WTC11 (cell line): Measurements from ENCODE around the gene UBXN11. TPM values are rescaled to one million over a fixed set of nuclear protein-coding genes. Genes with fewer than 3 reads are reported as not detected.

Experiments
- ATAC-seq: fragments of 200-7000 bp; cut with Tn5 transposase; 2 replicates; pipeline ENCODE4 v1.10.0; 2021; ENCODE audit warnings: mild to moderate bottlenecking, moderate library complexity
- CTCF ChIA-PET: fragments of 300-600 bp; sonication (Branson Sonifier 250); formaldehyde crosslinking; loops from one replicate; lab custom pipeline; 2021; ENCODE audit warnings: antibody characterized with exemption; lab: Charles Lee
- POLR2A ChIA-PET: fragments of 350-600 bp; sonication (Branson Sonifier 250); formaldehyde crosslinking; loops from one replicate; lab custom pipeline; 2021; ENCODE audit warnings: antibody characterized with exemption; lab: Charles Lee
- DNase-seq: peaks from one replicate; pipeline ENCODE4 v3.0.0; 2021; ENCODE audit warnings: low spot score
- H3K27ac Mint-ChIP-seq: 2 replicates; pipeline ENCODE4 v1.8.0; 2021; ENCODE audit warnings: mixed read lengths
- H3K27me3 Mint-ChIP-seq: 2 replicates; pipeline ENCODE4 v1.8.0; 2021; ENCODE audit warnings: low read depth, mild to moderate bottlenecking, moderate library complexity, mixed read lengths
- H3K36me3 Mint-ChIP-seq: 2 replicates; pipeline ENCODE4 v1.8.0; 2021; ENCODE audit warnings: mixed read lengths
- H3K4me1 Mint-ChIP-seq: 2 replicates; pipeline ENCODE4 v1.8.0; 2022; ENCODE audit warnings: mixed read lengths
- H3K4me3 Mint-ChIP-seq: 2 replicates; pipeline ENCODE4 v1.8.0; 2021; ENCODE audit warnings: mild to moderate bottlenecking, moderate library complexity, mixed read lengths
- H3K9me3 Mint-ChIP-seq: 2 replicates; pipeline ENCODE4 v1.8.0; 2021; ENCODE audit warnings: mixed read lengths
- EMX1 ChIP-seq: fragments of 250-450 bp; sonication (Bioruptor Pico); IDR thresholded peaks from 2 replicates; pipeline ENCODE4 v1.8.0; 2021; ENCODE audit warnings: mild to moderate bottlenecking
- ETV6 ChIP-seq: sonication (generic); formaldehyde crosslinking; IDR thresholded peaks from 2 replicates; pipeline ENCODE4 v1.8.1; 2022; ENCODE audit warnings: mild to moderate bottlenecking, missing genetic modification reagents
- GABPB1 ChIP-seq: sonication (generic); formaldehyde crosslinking; IDR thresholded peaks from 2 replicates; pipeline ENCODE4 v1.8.1; 2023; ENCODE audit warnings: mild to moderate bottlenecking, missing genetic modification reagents
- HMGA2 ChIP-seq: fragments of 250-450 bp; sonication (Bioruptor Pico); IDR thresholded peaks from 2 replicates; pipeline ENCODE4 v1.4.0; 2021; ENCODE audit warnings: mild to moderate bottlenecking, moderate library complexity
- JUN ChIP-seq: sonication (generic); formaldehyde crosslinking; IDR thresholded peaks from 2 replicates; pipeline ENCODE4 v1.8.0; 2023; ENCODE audit warnings: mild to moderate bottlenecking, missing genetic modification reagents
- NFYB ChIP-seq: sonication (generic); formaldehyde crosslinking; conservative IDR thresholded peaks from 2 replicates; pipeline ENCODE4 v1.8.0; 2022; ENCODE audit warnings: low read depth, missing genetic modification reagents
- NR1H2 ChIP-seq: sonication (generic); formaldehyde crosslinking; IDR thresholded peaks from 2 replicates; pipeline ENCODE4 v1.9.0; 2021; ENCODE audit warnings: mild to moderate bottlenecking, moderate library complexity, missing genetic modification reagents
- RELA ChIP-seq: sonication (generic); formaldehyde crosslinking; IDR thresholded peaks from 2 replicates; pipeline ENCODE4 v1.8.1; 2022; ENCODE audit warnings: missing genetic modification reagents, mild to moderate bottlenecking, borderline replicate concordance
- TCF7 ChIP-seq: sonication (generic); formaldehyde crosslinking; IDR thresholded peaks from 2 replicates; pipeline ENCODE4 v1.8.0; 2022; ENCODE audit warnings: mild to moderate bottlenecking, low read depth, missing genetic modification reagents, moderate library complexity
- ZBTB21 ChIP-seq: sonication (generic); formaldehyde crosslinking; IDR thresholded peaks from 2 replicates; pipeline ENCODE4 v1.8.1; 2023; ENCODE audit warnings: mild to moderate bottlenecking, missing genetic modification reagents, borderline replicate concordance
- ZNF121 ChIP-seq: sonication (generic); formaldehyde crosslinking; IDR thresholded peaks from 2 replicates; pipeline ENCODE4 v1.8.0; 2023; ENCODE audit warnings: missing genetic modification reagents
- ZNF396 ChIP-seq: fragments of 250-450 bp; sonication (Bioruptor Pico); IDR thresholded peaks from 2 replicates; pipeline ENCODE4 v1.8.0; 2021; ENCODE audit warnings: mild to moderate bottlenecking, moderate library complexity, borderline replicate concordance
- total RNA-seq: library from RNA; stranded (reverse); gene quantifications from 3 replicates; pipeline ENCODE4 v1.2.3, GENCODE V29; 2021
- TF ChIP-seq, protein P1 (sequence below): fragments of 250-450 bp; sonication (Bioruptor Pico); IDR thresholded peaks from 2 replicates; pipeline ENCODE4 v1.8.0; 2021; ENCODE audit warnings: mild to moderate bottlenecking
- TF ChIP-seq, protein P2 (sequence below): fragments of 250-450 bp; sonication (Bioruptor Pico); conservative IDR thresholded peaks from 2 replicates; pipeline ENCODE4 v1.9.0; 2021; ENCODE audit warnings: mild to moderate bottlenecking
- TF ChIP-seq, protein P3 (sequence below): sonication (generic); formaldehyde crosslinking; IDR thresholded peaks from 2 replicates; pipeline ENCODE4 v1.8.0; 2022; ENCODE audit warnings: mild to moderate bottlenecking, missing genetic modification reagents
- TF ChIP-seq, protein P4 (sequence below): fragments of 250-450 bp; sonication (Bioruptor Pico); IDR thresholded peaks from 2 replicates; pipeline ENCODE4 v2.1.2; 2022; ENCODE audit warnings: mild to moderate bottlenecking, moderate library complexity
- TF ChIP-seq, protein P5 (sequence below): sonication (generic); formaldehyde crosslinking; IDR thresholded peaks from 2 replicates; pipeline ENCODE4 v1.8.1; 2023; ENCODE audit warnings: mild to moderate bottlenecking, missing genetic modification reagents
- TF ChIP-seq, protein P6 (sequence below): fragments of 250-450 bp; sonication (Bioruptor Pico); IDR thresholded peaks from 2 replicates; pipeline ENCODE4 v1.9.0; 2021; ENCODE audit warnings: mild to moderate bottlenecking
- TF ChIP-seq, protein P7 (sequence below): sonication (generic); formaldehyde crosslinking; IDR thresholded peaks from 2 replicates; pipeline ENCODE4 v1.8.1; 2023; ENCODE audit warnings: mild to moderate bottlenecking, moderate library complexity, missing genetic modification reagents

UBXN11 gene
- total RNA-seq, 1 experiment from 2014 or later: 14.1 TPM

DNA sequence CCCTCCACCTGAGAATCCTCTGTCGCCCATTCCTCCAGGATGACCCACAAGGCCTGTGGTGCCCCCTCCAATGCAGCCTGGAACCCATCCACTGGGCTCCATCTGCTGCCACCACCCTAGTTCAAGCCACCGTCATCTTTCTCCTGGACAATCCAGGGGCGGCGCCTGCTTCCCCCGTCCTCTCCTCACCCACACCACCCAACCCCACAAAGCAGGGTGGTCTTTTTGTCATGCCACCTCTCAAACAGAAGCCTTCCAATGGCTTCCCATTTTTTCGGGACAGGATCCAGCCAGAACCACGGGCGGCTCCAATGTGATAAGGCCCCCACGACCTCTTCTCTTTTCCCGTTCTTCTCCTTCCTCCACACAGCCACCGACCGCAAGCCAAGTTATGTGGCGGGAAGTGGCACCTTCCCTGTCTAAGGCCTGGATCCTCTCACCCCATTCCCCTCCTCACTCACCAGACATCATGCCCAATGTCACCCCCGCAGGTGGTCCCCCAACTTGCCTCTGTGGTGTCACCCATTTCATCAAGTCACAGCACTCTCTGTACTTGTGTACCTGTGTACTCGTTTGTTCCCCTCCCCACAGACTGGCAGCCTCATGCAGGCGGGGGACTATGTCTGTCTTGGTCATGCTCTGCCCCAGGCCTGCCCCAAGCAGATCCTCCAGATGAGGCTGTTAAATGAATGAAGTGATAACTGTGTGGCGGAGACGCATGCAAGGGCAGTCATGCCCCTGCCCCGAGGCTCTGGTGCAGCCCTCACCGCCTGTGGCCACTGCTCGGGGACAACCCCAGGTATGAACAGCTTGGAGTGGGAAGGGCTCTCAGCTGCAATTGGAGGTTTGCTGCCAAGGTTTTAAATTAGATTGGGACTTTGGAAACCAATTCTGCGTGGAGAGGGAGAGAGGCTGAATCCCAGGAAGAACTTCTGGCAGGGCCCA is 11.0 kb downstream of the UBXN11 start:
- DNase-seq: no peak
- ATAC-seq: no peak
- TF ChIP-seq, protein P1, sequence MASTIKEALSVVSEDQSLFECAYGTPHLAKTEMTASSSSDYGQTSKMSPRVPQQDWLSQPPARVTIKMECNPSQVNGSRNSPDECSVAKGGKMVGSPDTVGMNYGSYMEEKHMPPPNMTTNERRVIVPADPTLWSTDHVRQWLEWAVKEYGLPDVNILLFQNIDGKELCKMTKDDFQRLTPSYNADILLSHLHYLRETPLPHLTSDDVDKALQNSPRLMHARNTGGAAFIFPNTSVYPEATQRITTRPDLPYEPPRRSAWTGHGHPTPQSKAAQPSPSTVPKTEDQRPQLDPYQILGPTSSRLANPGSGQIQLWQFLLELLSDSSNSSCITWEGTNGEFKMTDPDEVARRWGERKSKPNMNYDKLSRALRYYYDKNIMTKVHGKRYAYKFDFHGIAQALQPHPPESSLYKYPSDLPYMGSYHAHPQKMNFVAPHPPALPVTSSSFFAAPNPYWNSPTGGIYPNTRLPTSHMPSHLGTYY: no peak
- TF ChIP-seq HMGA2 (CRISPR knock-in tag) (no peak), ZNF396 (CRISPR knock-in tag) (no peak), ETV6 (CRISPR knock-in tag) (no peak), JUN (no peak), GABPB1 (CRISPR knock-in tag) (no peak), NFYB (CRISPR knock-in tag) (no peak), NR1H2 (CRISPR knock-in tag) (no peak)
- TF ChIP-seq, protein P2, sequence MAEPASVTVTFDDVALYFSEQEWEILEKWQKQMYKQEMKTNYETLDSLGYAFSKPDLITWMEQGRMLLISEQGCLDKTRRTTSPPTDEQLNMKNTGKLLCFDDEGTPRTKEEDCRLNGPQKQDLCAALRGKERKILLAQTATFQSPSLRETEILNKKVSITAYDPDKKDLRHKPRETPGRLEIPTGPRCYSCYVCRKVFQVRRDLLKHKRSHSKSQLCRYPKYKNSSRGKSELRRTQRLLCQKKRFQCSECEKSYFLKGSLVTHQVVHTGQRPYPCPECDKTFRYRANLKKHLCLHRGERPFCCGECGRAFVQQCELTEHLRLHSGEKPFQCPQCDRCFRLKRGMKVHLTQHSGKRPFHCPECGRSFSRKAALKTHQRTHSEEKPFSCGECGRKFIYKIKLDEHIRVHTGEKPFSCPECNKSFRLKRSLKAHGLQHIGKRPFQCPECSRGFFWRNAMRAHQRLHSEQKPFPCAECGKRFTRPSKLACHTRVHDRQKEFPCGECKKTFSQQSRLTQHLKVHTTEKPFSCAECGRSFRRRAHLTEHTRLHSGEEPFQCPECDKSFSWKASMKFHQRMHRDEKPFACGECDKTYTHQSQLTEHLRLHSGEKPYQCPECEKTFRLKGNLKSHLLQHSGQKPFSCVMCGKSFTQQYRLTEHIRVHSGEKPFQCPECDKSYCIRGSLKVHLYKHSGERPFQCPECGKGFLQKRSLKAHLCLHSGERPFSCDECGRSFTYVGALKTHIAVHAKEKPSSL (CRISPR knock-in tag): no peak
- TF ChIP-seq, protein P3, sequence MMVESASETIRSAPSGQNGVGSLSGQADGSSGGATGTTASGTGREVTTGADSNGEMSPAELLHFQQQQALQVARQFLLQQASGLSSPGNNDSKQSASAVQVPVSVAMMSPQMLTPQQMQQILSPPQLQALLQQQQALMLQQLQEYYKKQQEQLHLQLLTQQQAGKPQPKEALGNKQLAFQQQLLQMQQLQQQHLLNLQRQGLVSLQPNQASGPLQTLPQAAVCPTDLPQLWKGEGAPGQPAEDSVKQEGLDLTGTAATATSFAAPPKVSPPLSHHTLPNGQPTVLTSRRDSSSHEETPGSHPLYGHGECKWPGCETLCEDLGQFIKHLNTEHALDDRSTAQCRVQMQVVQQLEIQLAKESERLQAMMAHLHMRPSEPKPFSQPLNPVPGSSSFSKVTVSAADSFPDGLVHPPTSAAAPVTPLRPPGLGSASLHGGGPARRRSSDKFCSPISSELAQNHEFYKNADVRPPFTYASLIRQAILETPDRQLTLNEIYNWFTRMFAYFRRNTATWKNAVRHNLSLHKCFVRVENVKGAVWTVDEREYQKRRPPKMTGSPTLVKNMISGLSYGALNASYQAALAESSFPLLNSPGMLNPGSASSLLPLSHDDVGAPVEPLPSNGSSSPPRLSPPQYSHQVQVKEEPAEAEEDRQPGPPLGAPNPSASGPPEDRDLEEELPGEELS (CRISPR knock-in tag): no peak
- TF ChIP-seq, protein P4, sequence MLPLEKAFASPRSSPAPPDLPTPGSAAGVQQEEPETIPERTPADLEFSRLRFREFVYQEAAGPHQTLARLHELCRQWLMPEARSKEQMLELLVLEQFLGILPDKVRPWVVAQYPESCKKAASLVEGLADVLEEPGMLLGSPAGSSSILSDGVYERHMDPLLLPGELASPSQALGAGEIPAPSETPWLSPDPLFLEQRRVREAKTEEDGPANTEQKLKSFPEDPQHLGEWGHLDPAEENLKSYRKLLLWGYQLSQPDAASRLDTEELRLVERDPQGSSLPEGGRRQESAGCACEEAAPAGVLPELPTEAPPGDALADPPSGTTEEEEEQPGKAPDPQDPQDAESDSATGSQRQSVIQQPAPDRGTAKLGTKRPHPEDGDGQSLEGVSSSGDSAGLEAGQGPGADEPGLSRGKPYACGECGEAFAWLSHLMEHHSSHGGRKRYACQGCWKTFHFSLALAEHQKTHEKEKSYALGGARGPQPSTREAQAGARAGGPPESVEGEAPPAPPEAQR: no peak
- TF ChIP-seq, protein P5, sequence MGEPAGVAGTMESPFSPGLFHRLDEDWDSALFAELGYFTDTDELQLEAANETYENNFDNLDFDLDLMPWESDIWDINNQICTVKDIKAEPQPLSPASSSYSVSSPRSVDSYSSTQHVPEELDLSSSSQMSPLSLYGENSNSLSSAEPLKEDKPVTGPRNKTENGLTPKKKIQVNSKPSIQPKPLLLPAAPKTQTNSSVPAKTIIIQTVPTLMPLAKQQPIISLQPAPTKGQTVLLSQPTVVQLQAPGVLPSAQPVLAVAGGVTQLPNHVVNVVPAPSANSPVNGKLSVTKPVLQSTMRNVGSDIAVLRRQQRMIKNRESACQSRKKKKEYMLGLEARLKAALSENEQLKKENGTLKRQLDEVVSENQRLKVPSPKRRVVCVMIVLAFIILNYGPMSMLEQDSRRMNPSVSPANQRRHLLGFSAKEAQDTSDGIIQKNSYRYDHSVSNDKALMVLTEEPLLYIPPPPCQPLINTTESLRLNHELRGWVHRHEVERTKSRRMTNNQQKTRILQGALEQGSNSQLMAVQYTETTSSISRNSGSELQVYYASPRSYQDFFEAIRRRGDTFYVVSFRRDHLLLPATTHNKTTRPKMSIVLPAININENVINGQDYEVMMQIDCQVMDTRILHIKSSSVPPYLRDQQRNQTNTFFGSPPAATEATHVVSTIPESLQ (CRISPR knock-in tag): no peak
- TF ChIP-seq, all 79 proteins: peak for 0
- POLR2A ChIA-PET: no interaction called here
- no peaks in the 10 kb centered on the region for H3K27me3 Mint-ChIP-seq
- peak overlapping the region; percentile 86 for H3K27ac Mint-ChIP-seq
- CTCF ChIA-PET: interaction anchor here (2.2 kb wide), 1 partner anchor 10 kb away, joined by 10 read pairs; no protein-coding TSS in a partner anchor
- no peaks in the 10 kb centered on the region for H3K9me3 Mint-ChIP-seq
- H3K36me3 Mint-ChIP-seq: no peaks in the 10 kb centered on the region
- H3K4me1 Mint-ChIP-seq: peaks cover 12% of the 10 kb centered on the region
- no peak overlapping the region for H3K4me3 Mint-ChIP-seq

DNA sequence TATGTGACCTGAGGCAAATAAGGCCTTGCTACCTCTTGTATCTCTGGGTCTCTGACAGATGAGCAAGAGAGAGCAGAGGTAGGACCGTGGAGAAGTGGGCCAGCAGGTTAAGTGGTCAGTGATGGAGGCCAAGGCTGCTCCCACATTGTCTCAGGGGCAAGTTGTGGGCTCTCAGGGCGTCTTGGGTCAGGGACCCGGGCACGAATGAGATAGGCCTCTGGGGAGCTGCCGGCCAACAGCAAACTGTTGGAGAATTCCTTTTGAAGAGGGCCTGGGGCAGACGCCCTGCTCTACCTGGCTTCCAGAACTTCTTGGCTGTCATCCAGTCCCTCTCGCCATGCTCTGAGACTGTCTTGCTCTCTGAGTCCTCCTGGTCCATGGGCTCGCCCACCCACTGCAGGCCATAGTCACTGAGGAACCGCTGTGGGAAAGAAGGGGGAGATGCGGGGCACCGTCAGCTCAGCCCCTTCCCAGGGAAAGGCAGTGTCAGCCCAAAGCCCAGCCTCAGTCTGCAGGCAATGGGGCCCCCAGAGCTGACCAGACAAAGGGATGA is 12.4 kb downstream of the UBXN11 start:
- Mint-ChIP-seq H3K9me3 (no peaks in the 10 kb centered on the region), H3K36me3 (no peaks in the 10 kb centered on the region), H3K27me3 (no peaks in the 10 kb centered on the region), H3K27ac (no peak overlapping the region), H3K4me1 (peaks cover 18% of the 10 kb centered on the region), H3K4me3 (no peak overlapping the region)
- ATAC-seq (no peak), DNase-seq (no peak)
- ChIA-PET POLR2A (no interaction called here), CTCF (interaction anchor here (1.1 to 2.1 kb wide), 4 partner anchors 9 to 125 kb away, joined by 3 to 5 read pairs (median 4); partner anchors contain the start of genes C1orf232 and ZNF593)
- TF ChIP-seq TCF7 (CRISPR knock-in tag) (no peak), RELA (CRISPR knock-in tag) (no peak), HMGA2 (CRISPR knock-in tag) (no peak), ZNF121 (CRISPR knock-in tag) (no peak), EMX1 (CRISPR knock-in tag) (no peak), ZBTB21 (CRISPR knock-in tag) (no peak)
- TF ChIP-seq, protein P6, sequence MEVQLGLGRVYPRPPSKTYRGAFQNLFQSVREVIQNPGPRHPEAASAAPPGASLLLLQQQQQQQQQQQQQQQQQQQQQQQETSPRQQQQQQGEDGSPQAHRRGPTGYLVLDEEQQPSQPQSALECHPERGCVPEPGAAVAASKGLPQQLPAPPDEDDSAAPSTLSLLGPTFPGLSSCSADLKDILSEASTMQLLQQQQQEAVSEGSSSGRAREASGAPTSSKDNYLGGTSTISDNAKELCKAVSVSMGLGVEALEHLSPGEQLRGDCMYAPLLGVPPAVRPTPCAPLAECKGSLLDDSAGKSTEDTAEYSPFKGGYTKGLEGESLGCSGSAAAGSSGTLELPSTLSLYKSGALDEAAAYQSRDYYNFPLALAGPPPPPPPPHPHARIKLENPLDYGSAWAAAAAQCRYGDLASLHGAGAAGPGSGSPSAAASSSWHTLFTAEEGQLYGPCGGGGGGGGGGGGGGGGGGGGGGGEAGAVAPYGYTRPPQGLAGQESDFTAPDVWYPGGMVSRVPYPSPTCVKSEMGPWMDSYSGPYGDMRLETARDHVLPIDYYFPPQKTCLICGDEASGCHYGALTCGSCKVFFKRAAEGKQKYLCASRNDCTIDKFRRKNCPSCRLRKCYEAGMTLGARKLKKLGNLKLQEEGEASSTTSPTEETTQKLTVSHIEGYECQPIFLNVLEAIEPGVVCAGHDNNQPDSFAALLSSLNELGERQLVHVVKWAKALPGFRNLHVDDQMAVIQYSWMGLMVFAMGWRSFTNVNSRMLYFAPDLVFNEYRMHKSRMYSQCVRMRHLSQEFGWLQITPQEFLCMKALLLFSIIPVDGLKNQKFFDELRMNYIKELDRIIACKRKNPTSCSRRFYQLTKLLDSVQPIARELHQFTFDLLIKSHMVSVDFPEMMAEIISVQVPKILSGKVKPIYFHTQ (CRISPR knock-in tag): no peak
- TF ChIP-seq, protein P7, sequence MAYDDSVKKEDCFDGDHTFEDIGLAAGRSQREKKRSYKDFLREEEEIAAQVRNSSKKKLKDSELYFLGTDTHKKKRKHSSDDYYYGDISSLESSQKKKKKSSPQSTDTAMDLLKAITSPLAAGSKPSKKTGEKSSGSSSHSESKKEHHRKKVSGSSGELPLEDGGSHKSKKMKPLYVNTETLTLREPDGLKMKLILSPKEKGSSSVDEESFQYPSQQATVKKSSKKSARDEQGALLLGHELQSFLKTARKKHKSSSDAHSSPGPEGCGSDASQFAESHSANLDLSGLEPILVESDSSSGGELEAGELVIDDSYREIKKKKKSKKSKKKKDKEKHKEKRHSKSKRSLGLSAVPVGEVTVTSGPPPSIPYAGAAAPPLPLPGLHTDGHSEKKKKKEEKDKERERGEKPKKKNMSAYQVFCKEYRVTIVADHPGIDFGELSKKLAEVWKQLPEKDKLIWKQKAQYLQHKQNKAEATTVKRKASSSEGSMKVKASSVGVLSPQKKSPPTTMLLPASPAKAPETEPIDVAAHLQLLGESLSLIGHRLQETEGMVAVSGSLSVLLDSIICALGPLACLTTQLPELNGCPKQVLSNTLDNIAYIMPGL (CRISPR knock-in tag): no peak
